ENCODE results near the gene RCN1. TPM values are rescaled to one million over a fixed set of nuclear protein-coding genes. Genes with fewer than 3 reads are reported as not detected.

The RCN1 gene
- polyA plus RNA-seq, 2 of the 4 experiments (the other 2 are of a cell fraction) = 191 to 234 TPM

GRCh38 chr11:32073644-32074026 is 17.2 kb upstream of the RCN1 start:
- POLR2A ChIA-PET = no interaction called here
- DNase-seq (ENCODE audit: low read depth in 1 of 2, low spot score in 1 of 2) = no peak
- H3K9me3 ChIP-seq = no peaks in the 10 kb centered on the region
- CTCF ChIA-PET = interaction anchor here (1.4 to 2.2 kb wide), 3 partner anchors 15 to 102 kb away, joined by 4 to 10 read pairs (median 6); no protein-coding TSS in a partner anchor
- 66% methylated on average over 1 of the region's 1 CpG for WGBS (ENCODE audit: missing lambda C conversion rate)
- no peak overlapping the region for H3K4me3 ChIP-seq
- no peak for TF ChIP-seq NPAS2 (CRISPR knock-in tag; IDR thresholded peaks at IDR 0.05; ENCODE audit: borderline replicate concordance)
- TF ChIP-seq EHF (CRISPR knock-in tag; IDR thresholded peaks at IDR 0.05) = no peak
- no peak for TF ChIP-seq CEBPB (IDR thresholded peaks at IDR 0.05)
- TF ChIP-seq MAZ (IDR thresholded peaks at IDR 0.05; ENCODE audit: borderline replicate concordance, low read depth, low read length) = no peak
- TF ChIP-seq CHD4 (IDR thresholded peaks at IDR 0.05; ENCODE audit: borderline replicate concordance) = no peak
- TF ChIP-seq PHF8 (IDR thresholded peaks at IDR 0.05; ENCODE audit: borderline replicate concordance, low read depth) = no peak
- TF ChIP-seq RFX5 (IDR thresholded peaks at IDR 0.05) = no peak
- TF ChIP-seq REST (IDR thresholded peaks at IDR 0.05) = no peak
- no peak for TF ChIP-seq MAFK (IDR thresholded peaks at IDR 0.05; ENCODE audit: partially characterized antibody)
- no peak for TF ChIP-seq CTCF (IDR thresholded peaks at IDR 0.05)
- TF ChIP-seq ATOH8 (CRISPR knock-in tag; IDR thresholded peaks at IDR 0.05; ENCODE audit: low read depth) = no peak
- no peak for TF ChIP-seq SMC3 (IDR thresholded peaks at IDR 0.05)
- TF ChIP-seq BHLHE40 (IDR thresholded peaks at IDR 0.05; ENCODE audit: low read depth, low read length) = no peak
- TF ChIP-seq CBX8 (IDR thresholded peaks at IDR 0.05) = no peak
- TF ChIP-seq ZC3H11A (IDR thresholded peaks at IDR 0.05) = no peak
- TF ChIP-seq NR3C1 (IDR thresholded peaks at IDR 0.05) = no peak
- TF ChIP-seq TFCP2L1 (CRISPR knock-in tag; IDR thresholded peaks at IDR 0.05) = no peak
- H3K27ac ChIP-seq = no peak overlapping the region
- H3K4me2 ChIP-seq = no peak overlapping the region
- FAIRE-seq = no peak
- H3K4me1 ChIP-seq = no peaks in the 10 kb centered on the region
- ATAC-seq = no peak

GRCh38 chr11:32079553-32079952 is 11.3 kb upstream of the RCN1 start:
- POLR2A ChIA-PET = no interaction called here
- FAIRE-seq (no peak), ATAC-seq (no peak), DNase-seq (ENCODE audit: low read depth in 1 of 2, low spot score in 1 of 2) (no peak)
- Histone ChIP-seq H3K27ac (no peak overlapping the region), H3K4me3 (no peak overlapping the region), H3K4me2 (no peak overlapping the region), H3K4me1 (no peaks in the 10 kb centered on the region), H3K9me3 (no peaks in the 10 kb centered on the region)
- WGBS (ENCODE audit: missing lambda C conversion rate) = 50% methylated on average over 4 of the region's 4 CpGs
- TF ChIP-seq CEBPB (IDR thresholded peaks at IDR 0.05) (no peak), ESRRA (IDR thresholded peaks at IDR 0.05; ENCODE audit: borderline replicate concordance, low read length) (no peak), CBX2 (IDR thresholded peaks at IDR 0.05; ENCODE audit: borderline replicate concordance, low read depth) (no peak), PBX3 (IDR thresholded peaks at IDR 0.05) (no peak), REST (IDR thresholded peaks at IDR 0.05) (no peak), TFCP2L1 (CRISPR knock-in tag; IDR thresholded peaks at IDR 0.05) (no peak), RFX5 (IDR thresholded peaks at IDR 0.05) (no peak), HES2 (IDR thresholded peaks at IDR 0.05) (no peak), POLR2A (IDR thresholded peaks at IDR 0.05; ENCODE audit: low read length) (no peak), GATA3 (IDR thresholded peaks at IDR 0.05; ENCODE audit: borderline replicate concordance) (no peak), ZFP36 (IDR thresholded peaks at IDR 0.05; ENCODE audit: borderline replicate concordance, partially characterized antibody) (no peak)
- CTCF ChIA-PET = interaction anchor here (0.6 to 1.5 kb wide), 2 partner anchors 96 to 984 kb away, joined by 3 to 8 read pairs; no protein-coding TSS in a partner anchor

Data from A549 (cell line).